Glomerular endothelial cell (primary cell): ENCODE results near the gene INPP5D. TPM values are rescaled to one million over a fixed set of nuclear protein-coding genes. Genes with fewer than 3 reads are reported as not detected.

Experiments
- DNase-seq: peaks from one replicate; pipeline ENCODE4 v3.0.0-alpha.2; 2011; ENCODE audit warnings: low read depth, low spot score; ENCODE audit errors: extremely low read depth
- total RNA-seq: library from RNA; depleted of rRNA; stranded (reverse); fragments of >200 nt; gene quantifications from 2 replicates; pipeline ENCODE4 v1.2.3, GENCODE V29; 2015

INPP5D gene
- total RNA-seq, 1 donor from 2014 or later = 46.3 TPM

DNA sequence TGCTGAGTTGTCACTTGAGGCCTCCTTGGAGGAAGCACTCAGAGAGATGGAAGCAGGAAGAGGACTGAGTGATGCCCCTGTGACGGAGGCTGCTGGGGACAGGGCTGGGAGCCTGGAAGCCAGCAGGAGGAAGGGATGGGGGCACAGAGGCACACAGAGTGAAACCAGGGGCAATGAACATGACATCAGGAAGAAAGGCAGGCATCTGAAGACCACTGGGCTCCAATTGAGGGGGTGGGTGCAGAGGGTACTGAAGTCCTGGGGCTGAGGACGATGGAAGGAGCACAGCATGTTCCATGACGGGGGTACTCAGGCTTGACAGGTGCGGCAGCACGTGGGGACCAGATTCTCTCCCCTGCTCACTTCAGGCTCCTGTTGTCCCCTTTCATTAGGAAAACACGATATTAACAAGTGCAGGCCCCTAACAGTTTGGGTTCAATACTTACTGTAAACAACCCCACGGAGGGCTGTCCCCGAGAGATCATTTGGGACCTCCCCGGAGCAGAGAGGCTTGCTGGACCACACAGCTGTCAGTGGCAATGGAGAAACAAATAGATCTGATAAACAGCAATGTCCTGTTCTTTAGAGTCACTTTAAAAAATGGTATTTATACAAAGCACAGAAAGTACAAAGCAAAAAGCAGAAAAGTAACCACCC is 8.7 kb downstream of the INPP5D start:
- DNase-seq = no peak

DNA sequence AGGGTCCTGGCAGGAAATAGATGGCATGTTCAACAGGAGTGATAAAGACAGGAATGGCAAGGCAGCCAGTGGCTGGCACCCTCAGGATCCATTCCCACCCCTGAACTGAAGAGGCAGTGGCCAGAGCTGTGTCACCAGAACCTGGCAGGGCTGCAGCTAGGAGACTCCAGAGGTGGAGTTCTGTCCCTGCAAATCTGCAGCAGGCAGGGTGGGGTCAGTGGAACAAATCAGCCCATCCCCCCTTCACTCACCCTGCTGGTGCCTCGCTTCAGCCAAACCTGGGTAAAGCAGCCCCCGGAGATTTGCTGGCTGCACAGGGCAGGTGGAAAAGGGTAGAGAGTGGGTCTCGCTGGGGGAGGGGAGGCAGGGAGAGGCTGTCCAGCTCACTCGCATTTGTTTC is 12.7 kb downstream of the INPP5D start:
- DNase-seq = no peak

GRCh38 chr2:233074106-233074505 is 14.0 kb downstream of the INPP5D start:
- no peak for DNase-seq

- no peak for DNase-seq
Observed at GRCh38 chr2:233075141-233075965, 15.2 kb downstream of the INPP5D start.

DNA sequence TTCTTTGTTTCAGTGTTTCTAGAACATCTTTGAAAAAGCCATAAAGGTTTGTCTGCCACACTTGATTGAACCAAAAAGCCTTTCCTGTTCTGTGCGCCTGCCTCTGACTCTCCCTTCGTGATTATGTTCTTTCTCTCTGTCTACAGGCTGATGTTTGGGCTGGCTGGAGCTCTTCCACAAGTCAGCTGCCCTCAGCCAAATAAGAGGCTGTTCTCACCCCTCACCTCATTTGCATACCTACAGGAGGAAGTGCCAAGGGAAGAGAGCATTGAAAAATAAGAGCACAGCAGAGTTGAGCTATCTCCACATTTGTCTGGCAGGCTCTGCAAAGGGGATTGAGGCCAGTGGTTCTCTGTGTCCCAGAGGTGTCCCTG is 15.8 kb downstream of the INPP5D start:
- no peak for DNase-seq

DNA sequence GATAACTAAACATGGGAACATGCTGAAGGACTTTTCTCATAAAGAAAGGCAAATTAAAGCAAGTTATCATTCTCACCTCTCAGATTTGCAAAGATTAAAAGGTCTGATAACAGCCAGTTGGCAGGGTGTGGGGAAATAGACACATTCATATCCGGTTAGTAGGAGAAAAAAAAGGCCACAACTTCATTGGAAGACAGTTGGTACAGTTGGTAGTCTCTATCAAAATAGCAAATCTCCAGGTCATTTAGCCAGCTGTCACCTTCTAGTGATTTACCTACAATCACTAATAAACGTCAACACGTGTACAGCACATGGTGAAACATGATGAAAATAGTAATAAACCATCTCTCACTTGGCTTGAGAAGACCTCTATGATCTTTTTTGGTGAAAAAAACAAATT is 16.6 kb downstream of the INPP5D start:
- DNase-seq = no peak

DNA sequence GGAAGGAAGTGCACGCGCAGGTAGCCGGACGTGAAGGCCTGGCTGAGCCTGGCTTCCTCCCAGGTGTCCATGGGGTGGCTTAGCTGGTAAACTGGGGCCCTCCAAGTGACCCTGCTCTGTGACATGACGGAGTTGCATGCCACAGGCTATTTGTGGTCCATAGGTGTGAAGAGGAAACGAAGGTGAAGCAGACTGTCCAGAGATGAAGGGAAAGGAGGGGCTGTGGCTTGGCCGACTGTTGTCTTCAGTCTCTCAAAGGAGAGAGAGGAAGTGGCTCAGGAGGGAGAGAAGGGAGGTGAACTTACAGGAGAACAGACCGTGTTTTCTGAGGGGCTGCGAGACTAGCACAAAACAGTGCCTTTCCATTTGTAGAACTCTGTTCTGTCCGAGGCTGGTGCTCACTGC is 19.3 kb downstream of the INPP5D start:
- DNase-seq = no peak

- no peak for DNase-seq
Observed at GRCh38 chr2:233079953-233080835, 20.1 kb downstream of the INPP5D start.

GRCh38 chr2:233080836-233081229 is 20.7 kb downstream of the INPP5D start:
- no peak for DNase-seq

DNA sequence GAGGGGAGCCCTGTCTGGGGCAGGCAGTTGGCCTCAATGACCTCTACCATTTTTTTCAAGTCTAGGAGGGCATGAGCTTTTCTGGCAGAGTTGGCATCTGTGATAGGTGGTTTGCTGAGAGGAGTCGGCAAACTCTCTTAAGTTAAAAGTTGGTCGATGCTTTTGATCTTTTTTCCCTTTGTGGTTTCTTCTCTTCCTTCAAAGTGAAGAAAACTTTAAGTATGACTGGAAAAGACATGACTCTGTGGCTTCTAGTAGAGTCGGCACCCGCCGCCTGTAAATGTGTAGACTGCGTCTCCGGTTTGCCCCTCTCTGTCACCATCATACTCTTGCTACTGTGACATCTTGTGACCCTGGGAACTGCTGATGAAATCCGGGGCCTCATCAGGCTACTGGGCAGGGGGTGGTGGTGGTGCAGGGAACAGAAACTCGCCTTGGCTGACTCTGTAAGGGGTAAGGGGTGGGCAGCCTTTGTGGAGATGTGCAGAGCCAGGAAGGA is 21.1 kb downstream of the INPP5D start:
- no peak for DNase-seq

- no peak for DNase-seq
Observed at GRCh38 chr2:233081731-233082221, 21.6 kb downstream of the INPP5D start.

- DNase-seq = no peak
Observed at GRCh38 chr2:233082222-233082930, 22.2 kb downstream of the INPP5D start.

- DNase-seq = no peak
Observed at GRCh38 chr2:233082931-233083755, 23.0 kb downstream of the INPP5D start.

- DNase-seq = no peak
Observed at GRCh38 chr2:233083782-233084181, 23.6 kb downstream of the INPP5D start.

GRCh38 chr2:233084488-233084887 is 24.3 kb downstream of the INPP5D start:
- peak; percentile 96 for DNase-seq

DNA sequence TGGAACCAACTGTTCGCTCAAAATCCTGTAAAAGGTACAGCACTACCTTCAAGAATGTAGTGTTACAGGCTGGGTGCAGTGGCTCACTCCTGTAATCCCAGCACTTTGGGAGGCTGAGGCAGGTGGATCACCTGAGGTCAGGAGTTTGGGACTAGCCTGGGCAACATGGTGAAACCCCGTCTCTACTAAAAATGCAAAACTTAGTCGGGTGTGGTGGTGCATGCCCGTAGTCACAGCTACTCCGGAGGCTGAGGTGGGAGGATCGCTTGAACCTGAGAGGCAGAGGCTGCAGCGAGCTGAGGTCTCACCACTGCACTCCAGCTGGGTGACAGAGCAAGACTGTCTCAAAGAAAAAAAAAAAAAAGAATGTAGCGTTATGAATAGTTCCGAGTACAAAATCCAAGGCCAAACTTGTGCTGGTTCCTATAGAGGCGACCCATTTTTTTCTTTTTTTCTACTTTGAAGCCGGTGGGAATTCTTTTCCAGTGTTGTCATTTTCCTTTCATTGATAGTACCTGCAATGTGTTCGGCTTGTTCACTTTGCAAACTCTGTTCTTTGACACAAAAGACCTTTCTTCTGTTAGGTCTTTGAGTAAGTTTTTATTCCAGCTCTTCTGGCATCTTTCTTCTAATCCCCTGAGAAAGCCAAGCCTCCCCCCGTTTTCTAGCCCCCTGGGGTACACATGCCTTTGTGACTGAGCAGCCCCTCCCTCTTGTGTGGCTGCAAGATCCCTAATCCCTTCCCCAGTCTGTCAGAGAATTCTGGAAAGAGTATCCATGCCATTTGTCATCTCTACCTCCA is 25.1 kb downstream of the INPP5D start:
- no peak for DNase-seq

DNA sequence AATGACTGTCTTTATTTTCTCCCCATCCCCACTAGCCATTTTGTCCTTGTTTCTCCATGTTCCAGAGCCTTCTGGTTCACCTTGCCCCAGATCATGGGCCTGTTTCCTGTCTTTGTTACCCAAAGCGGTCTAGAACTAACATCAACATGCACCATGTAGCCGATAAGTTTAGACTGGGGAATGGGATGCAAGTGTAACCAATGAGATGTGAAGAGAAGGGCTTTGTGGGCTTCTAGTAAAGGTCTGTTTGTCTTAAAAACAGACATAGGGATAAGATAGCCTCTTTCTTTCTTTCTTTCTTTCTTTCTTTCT is 25.7 kb downstream of the INPP5D start:
- DNase-seq = no peak

GRCh38 chr2:233087713-233088112 is 27.6 kb downstream of the INPP5D start:
- DNase-seq = no peak

DNA sequence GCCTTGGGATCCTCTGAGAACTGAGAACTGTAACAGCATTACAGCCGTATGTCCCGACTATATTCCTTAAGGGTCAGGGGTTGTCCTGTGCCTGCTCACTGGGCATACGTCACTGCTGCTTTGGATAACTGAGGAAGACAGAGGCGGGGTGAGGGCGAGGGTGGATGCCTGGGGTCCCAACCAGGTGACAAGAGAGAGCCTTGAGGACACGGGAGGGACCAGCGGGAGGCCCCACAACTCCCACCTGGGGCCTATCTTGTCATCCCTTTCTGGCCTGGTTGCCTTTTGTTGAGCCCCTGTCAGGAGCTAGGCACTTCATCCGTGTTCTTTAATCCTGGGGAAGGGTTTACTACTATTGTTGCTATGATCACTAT is 28.8 kb downstream of the INPP5D start:
- DNase-seq = no peak
